Liver (tissue), 9 donors: Measurements from ENCODE around the gene WDR49. TPM values are rescaled to one million over a fixed set of nuclear protein-coding genes. Genes with fewer than 3 reads are reported as not detected.

Experiments
- DNase-seq: peaks from one replicate; pipeline ENCODE4 v3.0.0-alpha.2; 2017; ENCODE audit warnings: low spot score
- H3K27ac ChIP-seq, 2 donors: one replicate each; pipeline ENCODE4 v1.7.0; 2013; ENCODE audit warnings: inconsistent platforms in 2 of 2, low read length in 2 of 2, control low read depth in 1 of 2, low read depth in 1 of 2, mild to moderate bottlenecking in 1 of 2
- H3K27me3 ChIP-seq, 4 donors: one replicate each; pipeline versions ENCODE4 v1.6.1 to v1.7.0; 2013; ENCODE audit warnings: low read length in 3 of 4, inconsistent platforms in 1 of 4, mild to moderate bottlenecking in 1 of 4, moderate library complexity in 1 of 4; ENCODE audit not compliant: control insufficient read depth in 4 of 4, insufficient read depth in 4 of 4
- H3K36me3 ChIP-seq, 4 donors: one replicate each; pipeline versions ENCODE4 v1.6.1 to v1.7.0; 2013; ENCODE audit warnings: low read length in 3 of 4, mild to moderate bottlenecking in 3 of 4, low read depth in 1 of 4, moderate library complexity in 1 of 4; ENCODE audit not compliant: control insufficient read depth in 4 of 4, insufficient read depth in 3 of 4
- H3K4me1 ChIP-seq, 4 donors: one replicate each; pipeline versions ENCODE4 v1.6.1 to v1.7.0; 2013; ENCODE audit warnings: low read length in 3 of 4, mild to moderate bottlenecking in 3 of 4, moderate library complexity in 1 of 4; ENCODE audit not compliant: control insufficient read depth in 4 of 4, insufficient read depth in 4 of 4
- H3K4me3 ChIP-seq, 3 donors: one replicate each; pipeline versions ENCODE4 v1.6.1 to v1.7.0; 2013; ENCODE audit warnings: low read length in 3 of 3, control low read depth in 1 of 3, low read depth in 1 of 3, mild to moderate bottlenecking in 1 of 3
- H3K9ac ChIP-seq, 2 donors: one replicate each; pipeline ENCODE4 v1.7.0; 2013; ENCODE audit warnings: low read length in 2 of 2, mild to moderate bottlenecking in 2 of 2, moderate library complexity in 2 of 2, control low read depth in 1 of 2, low read depth in 1 of 2
- H3K9me3 ChIP-seq, 4 donors: one replicate each; pipeline versions ENCODE4 v1.6.1 to v1.7.0; 2013; ENCODE audit warnings: low read length in 3 of 4; ENCODE audit not compliant: control insufficient read depth in 4 of 4
- EGR1 ChIP-seq, 2 donors: IDR thresholded peaks; 2 replicates each; pipeline ENCODE4 v1.6.1; 2016 to 2018; ENCODE audit warnings: antibody characterized with exemption in 2 of 2, low read depth in 2 of 2
- FOXA1 ChIP-seq: IDR thresholded peaks from 2 replicates; pipeline ENCODE4 v1.6.1; 2016; ENCODE audit warnings: antibody characterized with exemption
- FOXA2 ChIP-seq: IDR thresholded peaks from 2 replicates; pipeline ENCODE4 v1.6.1; 2016; ENCODE audit warnings: antibody characterized with exemption
- GABPA ChIP-seq, 2 donors: IDR thresholded peaks in 1 of 2; conservative IDR thresholded peaks in 1 of 2; 2 replicates each; pipeline ENCODE4 v1.6.1; 2016; ENCODE audit warnings: antibody characterized with exemption in 2 of 2, mild to moderate bottlenecking in 1 of 2, moderate library complexity in 1 of 2
- HNF4A ChIP-seq, 2 donors: conservative IDR thresholded peaks; 2 replicates each; pipeline ENCODE4 v1.6.1; 2016; ENCODE audit warnings: antibody characterized with exemption in 2 of 2, mild to moderate bottlenecking in 2 of 2
- HNF4G ChIP-seq: IDR thresholded peaks from 2 replicates; pipeline ENCODE4 v1.6.1; 2016; ENCODE audit warnings: antibody characterized with exemption
- JUND ChIP-seq, 2 donors: IDR thresholded peaks; 2 replicates each; pipeline ENCODE4 v1.6.1; 2016; ENCODE audit warnings: antibody characterized with exemption in 2 of 2
- NR2F2 ChIP-seq: IDR thresholded peaks from 2 replicates; pipeline ENCODE4 v1.6.1; 2016; ENCODE audit warnings: antibody characterized with exemption
- RAD21 ChIP-seq, 2 donors: IDR thresholded peaks; 2 replicates each; pipeline ENCODE4 v1.6.1; 2016; ENCODE audit warnings: antibody characterized with exemption in 2 of 2, mild to moderate bottlenecking in 2 of 2
- RXRA ChIP-seq, 2 donors: IDR thresholded peaks; 2 replicates each; pipeline ENCODE4 v1.6.1; 2017 to 2018; ENCODE audit warnings: antibody characterized with exemption in 2 of 2, mild to moderate bottlenecking in 1 of 2
- SP1 ChIP-seq: IDR thresholded peaks from 2 replicates; pipeline ENCODE4 v1.6.1; 2018; ENCODE audit warnings: antibody characterized with exemption, mild to moderate bottlenecking
- TAF1 ChIP-seq: conservative IDR thresholded peaks from 2 replicates; pipeline ENCODE4 v1.6.1; 2016; ENCODE audit warnings: antibody characterized with exemption, mild to moderate bottlenecking
- YY1 ChIP-seq: IDR thresholded peaks from 2 replicates; pipeline ENCODE4 v1.6.1; 2016; ENCODE audit warnings: antibody characterized with exemption, mild to moderate bottlenecking
- WGBS: extraction: QIAGEN DNeasy Blood & Tissue Kit; methylation state at CpG from one replicate; pipeline ENCODE4 v1.1.7; 2013; 5-methylcytosine and 5-hydroxymethylcytosine counted together
- polyA plus RNA-seq, 2 donors: library from polyadenylated mRNA; stranded (reverse) in 1 of 2; unstranded in 1 of 2; fragments of 200-250 nt in 1 of 2; fragments of >200 nt in 1 of 2; fragmentation: Nextera tagmentation in 1 of 2; extraction: Ambion mirVana in 1 of 2; gene quantifications; one replicate each; pipeline versions ENCODE4 v1.2.1 to v1.2.3, GENCODE V29; 2013 to 2015
- total RNA-seq, 2 donors: library from RNA; depleted of rRNA; stranded (reverse); fragments of >200 nt; gene quantifications; one replicate each; pipeline ENCODE4 v1.2.3, GENCODE V29; 2014
- TF ChIP-seq, protein P1 (sequence below): IDR thresholded peaks from 2 replicates; pipeline ENCODE4 v1.6.1; 2016; ENCODE audit warnings: antibody characterized with exemption
- TF ChIP-seq, protein P2 (sequence below): fragments of 150-350 bp; IDR thresholded peaks from 2 replicates; pipeline ENCODE4 v1.5.1; 2017; ENCODE audit warnings: improper control_type of control experiment, low read depth, low read length; ENCODE audit not compliant: missing input control
- TF ChIP-seq, protein P3 (sequence below): IDR thresholded peaks from 2 replicates; pipeline ENCODE4 v1.6.1; 2016; ENCODE audit warnings: antibody characterized with exemption
- TF ChIP-seq, protein P4 (sequence below): IDR thresholded peaks from 2 replicates; pipeline ENCODE4 v1.6.1; 2016; ENCODE audit warnings: antibody characterized with exemption, mild to moderate bottlenecking
- TF ChIP-seq, protein P5 (sequence below): IDR thresholded peaks from 2 replicates; pipeline ENCODE4 v1.6.1; 2016; ENCODE audit warnings: antibody characterized with exemption
- donor health status: healthy.
- donor health status: healthy.
- donor health status: healthy.
- donor health status: healthy.
- donor health status: healthy.

WDR49 gene
- total and polyA plus RNA-seq, 4 donors: 0.23 to 0.42 TPM; not detected in 2

DNA sequence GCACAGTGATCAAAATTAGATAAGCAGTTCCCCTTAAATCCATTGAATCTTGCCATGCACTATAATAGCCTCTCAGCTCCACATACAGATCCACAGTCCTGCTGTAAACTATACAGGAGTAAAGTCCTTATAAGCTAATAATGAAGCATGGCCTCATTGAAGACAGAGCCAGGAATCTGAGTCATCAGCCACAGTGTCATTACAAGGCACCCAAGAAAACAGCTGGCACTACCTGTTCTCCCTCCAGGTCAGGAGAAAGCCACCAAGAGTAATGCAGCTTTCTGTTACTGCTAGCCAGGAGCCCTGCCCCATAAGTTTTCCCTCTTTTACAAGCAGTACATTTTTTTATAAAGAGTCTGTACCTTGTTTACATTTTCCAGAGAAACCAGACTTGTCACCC, 27.3 kb downstream of the WDR49 start:
- no peak overlapping the region for H3K27ac ChIP-seq

DNA sequence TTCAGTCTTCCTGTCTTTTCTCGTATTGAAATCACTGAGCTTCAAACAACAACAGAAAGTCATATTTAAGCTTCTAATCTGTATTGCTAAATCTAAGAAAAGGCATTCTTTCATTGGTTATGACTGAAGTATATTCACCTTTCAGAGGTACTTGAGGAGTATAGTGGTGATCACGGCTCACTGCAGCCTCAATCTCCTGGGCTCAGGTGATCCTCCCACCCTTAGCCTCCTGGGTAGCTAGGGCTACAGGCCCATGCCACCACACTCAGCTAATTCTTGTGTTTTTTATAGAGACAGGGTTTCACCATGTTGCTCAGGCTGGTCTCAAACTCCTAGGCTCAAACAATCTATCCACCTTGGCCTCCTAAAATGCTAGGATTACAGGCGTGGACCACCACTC, 38.7 kb downstream of the WDR49 start:
- H3K9me3 ChIP-seq: no peaks in the 10 kb centered on the region
- no peak for DNase-seq
- no peaks in the 10 kb centered on the region for H3K4me1 ChIP-seq
- no peak overlapping the region for H3K4me3 ChIP-seq
- no peaks in the 10 kb centered on the region for H3K36me3 ChIP-seq
- no peaks in the 10 kb centered on the region for H3K27me3 ChIP-seq
- 86% methylated on average over 3 of the region's 3 CpGs for WGBS
- H3K9ac ChIP-seq: no peak overlapping the region
- H3K27ac ChIP-seq: no peak overlapping the region
- no peak for TF ChIP-seq HNF4A (conservative IDR thresholded peaks at IDR 0.05)
- no peak for TF ChIP-seq SP1
- TF ChIP-seq, protein P1, sequence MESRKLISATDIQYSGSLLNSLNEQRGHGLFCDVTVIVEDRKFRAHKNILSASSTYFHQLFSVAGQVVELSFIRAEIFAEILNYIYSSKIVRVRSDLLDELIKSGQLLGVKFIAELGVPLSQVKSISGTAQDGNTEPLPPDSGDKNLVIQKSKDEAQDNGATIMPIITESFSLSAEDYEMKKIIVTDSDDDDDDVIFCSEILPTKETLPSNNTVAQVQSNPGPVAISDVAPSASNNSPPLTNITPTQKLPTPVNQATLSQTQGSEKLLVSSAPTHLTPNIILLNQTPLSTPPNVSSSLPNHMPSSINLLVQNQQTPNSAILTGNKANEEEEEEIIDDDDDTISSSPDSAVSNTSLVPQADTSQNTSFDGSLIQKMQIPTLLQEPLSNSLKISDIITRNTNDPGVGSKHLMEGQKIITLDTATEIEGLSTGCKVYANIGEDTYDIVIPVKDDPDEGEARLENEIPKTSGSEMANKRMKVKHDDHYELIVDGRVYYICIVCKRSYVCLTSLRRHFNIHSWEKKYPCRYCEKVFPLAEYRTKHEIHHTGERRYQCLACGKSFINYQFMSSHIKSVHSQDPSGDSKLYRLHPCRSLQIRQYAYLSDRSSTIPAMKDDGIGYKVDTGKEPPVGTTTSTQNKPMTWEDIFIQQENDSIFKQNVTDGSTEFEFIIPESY: no peak
- no peak for TF ChIP-seq JUND (IDR thresholded peaks at IDR 0.05)
- no peak for TF ChIP-seq NR2F2
- TF ChIP-seq TAF1: no peak
- TF ChIP-seq, protein P2, sequence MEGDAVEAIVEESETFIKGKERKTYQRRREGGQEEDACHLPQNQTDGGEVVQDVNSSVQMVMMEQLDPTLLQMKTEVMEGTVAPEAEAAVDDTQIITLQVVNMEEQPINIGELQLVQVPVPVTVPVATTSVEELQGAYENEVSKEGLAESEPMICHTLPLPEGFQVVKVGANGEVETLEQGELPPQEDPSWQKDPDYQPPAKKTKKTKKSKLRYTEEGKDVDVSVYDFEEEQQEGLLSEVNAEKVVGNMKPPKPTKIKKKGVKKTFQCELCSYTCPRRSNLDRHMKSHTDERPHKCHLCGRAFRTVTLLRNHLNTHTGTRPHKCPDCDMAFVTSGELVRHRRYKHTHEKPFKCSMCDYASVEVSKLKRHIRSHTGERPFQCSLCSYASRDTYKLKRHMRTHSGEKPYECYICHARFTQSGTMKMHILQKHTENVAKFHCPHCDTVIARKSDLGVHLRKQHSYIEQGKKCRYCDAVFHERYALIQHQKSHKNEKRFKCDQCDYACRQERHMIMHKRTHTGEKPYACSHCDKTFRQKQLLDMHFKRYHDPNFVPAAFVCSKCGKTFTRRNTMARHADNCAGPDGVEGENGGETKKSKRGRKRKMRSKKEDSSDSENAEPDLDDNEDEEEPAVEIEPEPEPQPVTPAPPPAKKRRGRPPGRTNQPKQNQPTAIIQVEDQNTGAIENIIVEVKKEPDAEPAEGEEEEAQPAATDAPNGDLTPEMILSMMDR: no peak
- TF ChIP-seq, protein P3, sequence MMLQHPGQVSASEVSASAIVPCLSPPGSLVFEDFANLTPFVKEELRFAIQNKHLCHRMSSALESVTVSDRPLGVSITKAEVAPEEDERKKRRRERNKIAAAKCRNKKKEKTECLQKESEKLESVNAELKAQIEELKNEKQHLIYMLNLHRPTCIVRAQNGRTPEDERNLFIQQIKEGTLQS: no peak

More for the DNA sequence above, 27.3 kb downstream of the WDR49 start:
- Histone ChIP-seq H3K4me1 (no peaks in the 10 kb centered on the region), H3K27me3 (no peaks in the 10 kb centered on the region), H3K9me3 (no peaks in the 10 kb centered on the region), H3K36me3 (no peaks in the 10 kb centered on the region), H3K9ac (no peak overlapping the region), H3K4me3 (no peak overlapping the region)
- TF ChIP-seq TAF1 (no peak), FOXA2 (no peak), HNF4G (no peak), SP1 (no peak), GABPA (IDR thresholded peaks at IDR 0.05 in 1 of 2, conservative IDR thresholded peaks at IDR 0.05 in 1 of 2) (no peak), YY1 (no peak), NR2F2 (no peak), EGR1 (IDR thresholded peaks at IDR 0.05; ENCODE audit: low read depth in 2 of 2) (no peak), RAD21 (IDR thresholded peaks at IDR 0.05) (no peak), RXRA (IDR thresholded peaks at IDR 0.05) (no peak), JUND (IDR thresholded peaks at IDR 0.05) (no peak), FOXA1 (no peak), HNF4A (conservative IDR thresholded peaks at IDR 0.05) (no peak)
- TF ChIP-seq, protein P3: no peak
- TF ChIP-seq, protein P2: no peak
- TF ChIP-seq, protein P4, sequence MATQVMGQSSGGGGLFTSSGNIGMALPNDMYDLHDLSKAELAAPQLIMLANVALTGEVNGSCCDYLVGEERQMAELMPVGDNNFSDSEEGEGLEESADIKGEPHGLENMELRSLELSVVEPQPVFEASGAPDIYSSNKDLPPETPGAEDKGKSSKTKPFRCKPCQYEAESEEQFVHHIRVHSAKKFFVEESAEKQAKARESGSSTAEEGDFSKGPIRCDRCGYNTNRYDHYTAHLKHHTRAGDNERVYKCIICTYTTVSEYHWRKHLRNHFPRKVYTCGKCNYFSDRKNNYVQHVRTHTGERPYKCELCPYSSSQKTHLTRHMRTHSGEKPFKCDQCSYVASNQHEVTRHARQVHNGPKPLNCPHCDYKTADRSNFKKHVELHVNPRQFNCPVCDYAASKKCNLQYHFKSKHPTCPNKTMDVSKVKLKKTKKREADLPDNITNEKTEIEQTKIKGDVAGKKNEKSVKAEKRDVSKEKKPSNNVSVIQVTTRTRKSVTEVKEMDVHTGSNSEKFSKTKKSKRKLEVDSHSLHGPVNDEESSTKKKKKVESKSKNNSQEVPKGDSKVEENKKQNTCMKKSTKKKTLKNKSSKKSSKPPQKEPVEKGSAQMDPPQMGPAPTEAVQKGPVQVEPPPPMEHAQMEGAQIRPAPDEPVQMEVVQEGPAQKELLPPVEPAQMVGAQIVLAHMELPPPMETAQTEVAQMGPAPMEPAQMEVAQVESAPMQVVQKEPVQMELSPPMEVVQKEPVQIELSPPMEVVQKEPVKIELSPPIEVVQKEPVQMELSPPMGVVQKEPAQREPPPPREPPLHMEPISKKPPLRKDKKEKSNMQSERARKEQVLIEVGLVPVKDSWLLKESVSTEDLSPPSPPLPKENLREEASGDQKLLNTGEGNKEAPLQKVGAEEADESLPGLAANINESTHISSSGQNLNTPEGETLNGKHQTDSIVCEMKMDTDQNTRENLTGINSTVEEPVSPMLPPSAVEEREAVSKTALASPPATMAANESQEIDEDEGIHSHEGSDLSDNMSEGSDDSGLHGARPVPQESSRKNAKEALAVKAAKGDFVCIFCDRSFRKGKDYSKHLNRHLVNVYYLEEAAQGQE: no peak
- TF ChIP-seq, protein P1: no peak
- TF ChIP-seq, protein P5, sequence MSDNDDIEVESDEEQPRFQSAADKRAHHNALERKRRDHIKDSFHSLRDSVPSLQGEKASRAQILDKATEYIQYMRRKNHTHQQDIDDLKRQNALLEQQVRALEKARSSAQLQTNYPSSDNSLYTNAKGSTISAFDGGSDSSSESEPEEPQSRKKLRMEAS: no peak
- DNase-seq: no peak
